GM21825 (cell line): Measurements from ENCODE around the gene HSPB1.
"Not testable (repeated sequence)": the region's sequence is repeated elsewhere in the genome, so short reads cannot be mapped to it uniquely, and the experiment has no call there.

Experiments used
- ATAC-seq: cut with Tn5 transposase; IDR thresholded peaks from one replicate; pipeline ENCODE4 v1.9.1; 2021; ENCODE audit warnings: mild to moderate bottlenecking, moderate library complexity; ENCODE audit not compliant: unreplicated experiment

Gene HSPB1

GRCh38 chr7:76303202-76304147 lies 1.0 kb downstream of the HSPB1 start:
- ATAC-seq: peak; percentile 46

GRCh38 chr7:76304888-76305375 lies 2.5 kb downstream of the HSPB1 start:
- ATAC-seq: no peak

- not testable (repeated sequence) for ATAC-seq
These were observed 6.4 kb downstream of the HSPB1 start for GRCh38 chr7:76308874-76309273.

- not testable (repeated sequence) for ATAC-seq
These were observed 7.0 kb downstream of the HSPB1 start for GRCh38 chr7:76309341-76310101.

GRCh38 chr7:76310102-76310957 lies 7.9 kb downstream of the HSPB1 start:
- ATAC-seq: no peak

GRCh38 chr7:76311838-76312237 lies 9.4 kb downstream of the HSPB1 start:
- ATAC-seq: not testable (repeated sequence)

GRCh38 chr7:76314042-76314721 lies 11.7 kb downstream of the HSPB1 start:
- ATAC-seq: peak; percentile 39

- ATAC-seq: not testable (repeated sequence)
These were observed 12.3 kb downstream of the HSPB1 start for GRCh38 chr7:76314740-76315139.

GRCh38 chr7:76315364-76315763 lies 12.9 kb downstream of the HSPB1 start:
- ATAC-seq: no peak

GRCh38 chr7:76316984-76317781 lies 14.7 kb downstream of the HSPB1 start:
- ATAC-seq: no peak

GRCh38 chr7:76317782-76318487 lies 15.5 kb downstream of the HSPB1 start:
- peak; percentile 89 for ATAC-seq

GRCh38 chr7:76318488-76319353 lies 16.2 kb downstream of the HSPB1 start:
- peak; percentile 50 for ATAC-seq

GRCh38 chr7:76325092-76325491 lies 22.6 kb downstream of the HSPB1 start:
- no peak for ATAC-seq

- no peak for ATAC-seq
These were observed 23.3 kb downstream of the HSPB1 start for GRCh38 chr7:76325811-76326210.

GRCh38 chr7:76326646-76327233 lies 24.3 kb downstream of the HSPB1 start:
- no peak for ATAC-seq

GRCh38 chr7:76327610-76328009 lies 25.1 kb downstream of the HSPB1 start:
- no peak for ATAC-seq

- no peak for ATAC-seq
These were observed 25.9 kb downstream of the HSPB1 start for GRCh38 chr7:76328389-76328788.
